HepG2 (cell line): Measurements from ENCODE around the gene EGFLAM. TPM values are rescaled to one million over a fixed set of nuclear protein-coding genes. Genes with fewer than 3 reads are reported as not detected.

ENCODE experiments used
- ATAC-seq: fragments of 200-7000 bp; cut with Tn5 transposase; 3 replicates; pipeline ENCODE4 v1.9.1; 2020; ENCODE audit warnings: mild to moderate bottlenecking, moderate library complexity
- BruUV-seq: library from RNA; stranded (reverse); fragments of 400-500 nt; replicated peaks from 2 replicates; lab custom pipeline; 2021; lab: Mats Ljungman, UMichigan
- CTCF ChIA-PET: fragments of 300-600 bp; formaldehyde crosslinking; extraction: SDS; loops from one replicate; lab custom pipeline; 2021; ENCODE audit warnings: low total read pairs, inconsistent platforms, low intra/inter-chr PET ratio; lab: Yijun Ruan, JAX
- POLR2A ChIA-PET: fragments of 350-600 bp; sonication (Branson Sonifier 250); formaldehyde crosslinking; loops from one replicate; lab custom pipeline; 2020; ENCODE audit warnings: antibody characterized with exemption, inconsistent platforms; lab: Yijun Ruan, JAX
- DNase-seq: peaks from one replicate; pipeline ENCODE4 v3.0.0-alpha.2; 2015; ENCODE audit warnings: low spot score
- FAIRE-seq: peaks from 3 replicates; lab custom pipeline; 2011; peaks lifted over from hg19 to GRCh38; lab: Jason Lieb, UNC
- H2AFZ ChIP-seq: one replicate; pipeline ENCODE4 v1.6.1; 2011; ENCODE audit warnings: low read length, inconsistent platforms
- H3K27ac ChIP-seq: fragments of 300-600 bp; 3 replicates; pipeline ENCODE4 v1.8.0; 2011; ENCODE audit warnings: mixed run types, mild to moderate bottlenecking, mixed read lengths, low read length, inconsistent platforms; ENCODE audit not compliant: insufficient read depth; ENCODE audit errors: extremely low read length
- H3K27me3 ChIP-seq, 2 experiments: fragments of 200-600 bp in 1 of 2; 2 replicates in 1 of 2; 3 replicates in 1 of 2; pipeline versions ENCODE4 v1.6.0 to v1.8.0; 2011; ENCODE audit warnings: low read length in 2 of 2, mild to moderate bottlenecking in 2 of 2, moderate library complexity in 2 of 2, inconsistent platforms in 1 of 2; ENCODE audit not compliant: insufficient read depth in 2 of 2, control insufficient read depth in 1 of 2
- H3K36me3 ChIP-seq, 2 experiments: fragments of 200-600 bp in 1 of 2; replicated peaks in 1 of 2; 2 replicates in 1 of 2; 3 replicates in 1 of 2; pipeline versions ENCODE4 v1.5.1 to v1.8.0; 2011; ENCODE audit warnings: low read length in 2 of 2, inconsistent platforms in 1 of 2; ENCODE audit not compliant: insufficient read depth in 2 of 2, control insufficient read depth in 1 of 2
- H3K4me1 ChIP-seq: 2 replicates; pipeline ENCODE4 v1.5.1; 2012; ENCODE audit warnings: low read length, inconsistent platforms; ENCODE audit not compliant: insufficient read depth
- H3K4me2 ChIP-seq: 2 replicates; pipeline ENCODE4 v1.6.0; 2011; ENCODE audit warnings: low read depth, low read length, inconsistent platforms
- H3K4me3 ChIP-seq, 3 experiments: fragments of 200-600 bp in 1 of 3; sonication (generic), shearing (Covaris generic) in 1 of 3; replicated peaks in 1 of 3; 2 replicates each; pipeline ENCODE4 v1.5.1; 2011 to 2016; ENCODE audit warnings: low read length in 3 of 3, inconsistent platforms in 2 of 3, low read depth in 2 of 3, mild to moderate bottlenecking in 2 of 3, control low read depth in 1 of 3, mixed read lengths in 1 of 3; ENCODE audit not compliant: insufficient read depth in 1 of 3
- H3K79me2 ChIP-seq: one replicate; pipeline ENCODE4 v1.6.1; 2011; ENCODE audit warnings: low read length, inconsistent platforms; ENCODE audit not compliant: insufficient read depth
- H3K9ac ChIP-seq: 2 replicates; pipeline ENCODE4 v1.6.0; 2011; ENCODE audit warnings: mild to moderate bottlenecking, low read depth, low read length, inconsistent platforms; ENCODE audit not compliant: insufficient read depth
- H3K9me3 ChIP-seq: 2 replicates; pipeline ENCODE4 v1.5.1; 2012; ENCODE audit warnings: mild to moderate bottlenecking, low read length
- H4K20me1 ChIP-seq: 2 replicates; pipeline ENCODE4 v1.6.0; 2011; ENCODE audit warnings: inconsistent platforms, mild to moderate bottlenecking, low read length, moderate library complexity; ENCODE audit not compliant: insufficient read depth
- CBFB ChIP-seq: sonication (generic); formaldehyde crosslinking; IDR thresholded peaks from 2 replicates; pipeline ENCODE4 v1.4.0; 2020; ENCODE audit warnings: missing genetic modification reagents
- MBD4 ChIP-seq: IDR thresholded peaks from 2 replicates; pipeline ENCODE4 v1.6.1; 2012; ENCODE audit warnings: low read length, inconsistent platforms, borderline replicate concordance
- MEF2D ChIP-seq: sonication (generic); formaldehyde crosslinking; IDR thresholded peaks from 2 replicates; pipeline ENCODE4 v1.5.1; 2020; ENCODE audit warnings: mild to moderate bottlenecking, missing genetic modification reagents
- NFE2L1 ChIP-seq: sonication (generic); formaldehyde crosslinking; IDR thresholded peaks from 2 replicates; pipeline ENCODE4 v1.4.0; 2020; ENCODE audit warnings: missing genetic modification reagents, mild to moderate bottlenecking, borderline replicate concordance
- POLR2A ChIP-seq, 2 experiments: IDR thresholded peaks; 2 replicates each; pipeline ENCODE4 v1.6.1; 2011; ENCODE audit warnings: low read depth in 2 of 2, low read length in 2 of 2, mild to moderate bottlenecking in 1 of 2, moderate library complexity in 1 of 2; ENCODE audit not compliant: insufficient read depth in 1 of 2
- SRF ChIP-seq: IDR thresholded peaks from 2 replicates; pipeline ENCODE4 v1.6.1; 2011; ENCODE audit warnings: mild to moderate bottlenecking, low read depth, low read length, moderate library complexity
- TARDBP ChIP-seq: sonication (generic); formaldehyde crosslinking; IDR thresholded peaks from 2 replicates; pipeline ENCODE4 v1.8.0; 2022; ENCODE audit warnings: mild to moderate bottlenecking, missing genetic modification reagents
- TBP ChIP-seq: sonication (generic); formaldehyde crosslinking; IDR thresholded peaks from 2 replicates; pipeline ENCODE4 v1.5.0; 2020; ENCODE audit warnings: missing genetic modification reagents
- ZFYVE20 ChIP-seq: sonication (generic); formaldehyde crosslinking; IDR thresholded peaks from 2 replicates; pipeline ENCODE4 v1.8.0; 2023; ENCODE audit warnings: low read depth, mild to moderate bottlenecking, moderate library complexity, missing genetic modification reagents, borderline replicate concordance
- ZMYM4 ChIP-seq: sonication (generic); formaldehyde crosslinking; IDR thresholded peaks from 2 replicates; pipeline ENCODE4 v1.8.1; 2023; ENCODE audit warnings: mild to moderate bottlenecking, missing genetic modification reagents
- ZNF205 ChIP-seq: IDR thresholded peaks from 2 replicates; pipeline ENCODE4 v1.6.1; 2018; ENCODE audit warnings: missing biosample characterization, missing genetic modification reagents
- ZNF562 ChIP-seq: sonication (generic); formaldehyde crosslinking; IDR thresholded peaks from 2 replicates; pipeline ENCODE4 v1.8.0; 2022; ENCODE audit warnings: missing genetic modification reagents, borderline replicate concordance
- WGBS: methylation state at CpG from one replicate; pipeline ENCODE4 v1.1.6; 2017; ENCODE audit warnings: low lambda C conversion rate; 5-methylcytosine and 5-hydroxymethylcytosine counted together
- in situ Hi-C: cut with HindIII; loops from 2 replicates; pipeline ENCODE4 v1.10.0; 2017; ENCODE audit warnings: low pct_unique_long_range_greater_than_20kb; ENCODE audit not compliant: extremely low pct_ligation_motif_present
- intact Hi-C: fragments of 100-400 bp; cut with micrococcal nuclease; formaldehyde crosslinking; loops from one replicate; pipeline ENCODE4 v1.10.0; 2022; ENCODE audit not compliant: unreplicated experiment
- polyA plus RNA-seq, 8 experiments: library from polyadenylated mRNA; depleted of rRNA in 3 of 8; stranded (reverse) in 7 of 8; unstranded in 1 of 8; fragments of >200 nt; fragmentation: Illumina TruSeq in 4 of 8; extraction: Trizol in 4 of 8; gene quantifications; 2 replicates each; pipeline versions ENCODE4 v1.2.1 to v1.2.3, GENCODE V29; 2011 to 2016; ENCODE audit warnings: low read depth in 4 of 8, missing spikeins in 1 of 8, mixed read lengths in 1 of 8; ENCODE audit not compliant: insufficient read depth in 1 of 8
- total RNA-seq, 5 experiments: library from RNA; depleted of rRNA; stranded (reverse); fragments of >200 nt; fragmentation: Illumina TruSeq; extraction: Trizol; gene quantifications; 2 replicates each; pipeline ENCODE4 v1.2.3, GENCODE V29; 2016; ENCODE audit warnings: low read depth in 1 of 5
- TF ChIP-seq, protein P1 (sequence below): sonication (generic); formaldehyde crosslinking; IDR thresholded peaks from 2 replicates; pipeline ENCODE4 v1.5.1; 2020; ENCODE audit warnings: missing genetic modification reagents, mild to moderate bottlenecking, borderline replicate concordance

EGFLAM gene
- total and polyA plus RNA-seq, 2 of the 13 experiments (the other 11 are each of a cell fraction or from before 2014, with no cell fraction given): not detected

DNA sequence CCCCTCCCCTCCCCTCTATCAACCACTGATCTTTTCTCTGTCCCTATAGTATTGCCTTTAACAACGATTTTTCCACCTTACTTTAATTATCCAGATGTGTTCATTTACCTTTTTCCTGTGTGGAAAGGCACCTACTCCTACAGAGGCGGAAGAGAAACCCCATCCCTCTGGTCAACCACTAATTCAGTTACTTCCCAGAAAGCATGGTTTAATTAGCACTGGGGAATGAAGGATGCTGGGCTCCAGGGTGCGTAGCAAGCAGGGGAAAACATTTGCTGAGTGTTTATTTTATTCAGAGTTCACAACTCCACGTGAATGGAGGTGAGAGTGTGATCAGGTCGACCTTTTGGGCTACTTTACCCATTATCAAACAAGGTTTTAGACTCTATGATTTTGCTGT, 16.7 kb upstream of the EGFLAM start:
- 25% methylated on average over 5 of the region's 5 CpGs for WGBS
- BruUV-seq: no TSS peak
- Histone ChIP-seq H3K4me2 (no peak overlapping the region), H3K4me1 (peaks cover 10% of the 10 kb centered on the region; the same call in 1 of the 2 replicates), H4K20me1 (no peaks in the 10 kb centered on the region)
- DNase-seq: no peak
- ChIA-PET CTCF (no interaction called here), POLR2A (no interaction called here)
- FAIRE-seq: no peak
- in situ Hi-C loops: no loop called here
- TF ChIP-seq MBD4 (no peak), ZMYM4 (CRISPR knock-in tag) (no peak), ZNF562 (CRISPR knock-in tag) (no peak), TARDBP (CRISPR knock-in tag) (no peak), TBP (no peak), CBFB (CRISPR knock-in tag) (no peak), ZNF205 (CRISPR knock-in tag) (no peak), ZFYVE20 (no peak), MEF2D (CRISPR knock-in tag) (no peak), NFE2L1 (CRISPR knock-in tag) (no peak), POLR2A (IDR thresholded peaks at IDR 0.05; ENCODE audit: insufficient read depth in 1 of 2, low read depth in 2 of 2, low read length in 2 of 2) (no peak), SRF (no peak)
- TF ChIP-seq, protein P1, sequence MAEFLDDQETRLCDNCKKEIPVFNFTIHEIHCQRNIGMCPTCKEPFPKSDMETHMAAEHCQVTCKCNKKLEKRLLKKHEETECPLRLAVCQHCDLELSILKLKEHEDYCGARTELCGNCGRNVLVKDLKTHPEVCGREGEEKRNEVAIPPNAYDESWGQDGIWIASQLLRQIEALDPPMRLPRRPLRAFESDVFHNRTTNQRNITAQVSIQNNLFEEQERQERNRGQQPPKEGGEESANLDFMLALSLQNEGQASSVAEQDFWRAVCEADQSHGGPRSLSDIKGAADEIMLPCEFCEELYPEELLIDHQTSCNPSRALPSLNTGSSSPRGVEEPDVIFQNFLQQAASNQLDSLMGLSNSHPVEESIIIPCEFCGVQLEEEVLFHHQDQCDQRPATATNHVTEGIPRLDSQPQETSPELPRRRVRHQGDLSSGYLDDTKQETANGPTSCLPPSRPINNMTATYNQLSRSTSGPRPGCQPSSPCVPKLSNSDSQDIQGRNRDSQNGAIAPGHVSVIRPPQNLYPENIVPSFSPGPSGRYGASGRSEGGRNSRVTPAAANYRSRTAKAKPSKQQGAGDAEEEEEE (CRISPR knock-in tag): no peak
- TF ChIP-seq, all 625 proteins: peak for 0
- no peak overlapping the region for H3K4me3 ChIP-seq
- no peaks in the 10 kb centered on the region for H3K9me3 ChIP-seq
- ATAC-seq: no peak
- H3K27ac ChIP-seq: no peak overlapping the region
- 0 out of 5 replicates have a peak, but pooled peaks cover 0 to 6% of the 10 kb centered on the region in 2 experiments for H3K27me3 ChIP-seq
- no peak overlapping the region for H2AFZ ChIP-seq
- H3K79me2 ChIP-seq: no peaks in the 10 kb centered on the region
- no peaks in the 10 kb centered on the region for H3K36me3 ChIP-seq
- intact Hi-C loops: no loop called here
- no peak overlapping the region for H3K9ac ChIP-seq
